ENCODE measurements around the gene CCDC88A.
"Not testable (repeated sequence)": the region's sequence is repeated elsewhere in the genome, so short reads cannot be mapped to it uniquely, and the experiment has no call there.

CCDC88A gene

GRCh38 chr2:55391155-55391554 lies 28.5 kb downstream of the CCDC88A start:
- WGBS, 2 experiments, result 82 to 88% methylated on average over 2 of the region's 2 CpGs
- no peaks in the 10 kb centered on the region for H3K9me3 ChIP-seq (ENCODE audit: control insufficient read depth, low read length)
- H3K27me3 ChIP-seq (ENCODE audit: control insufficient read depth, insufficient read depth, low read length, poor library complexity, severe bottlenecking), result no peaks in the 10 kb centered on the region
- H3K4me3 ChIP-seq (ENCODE audit: insufficient read depth, low read depth, low read length), result no peak overlapping the region
- H3K27ac ChIP-seq (ENCODE audit: insufficient read depth, low read depth, low read length, poor library complexity, severe bottlenecking), result no peak overlapping the region
- H3K36me3 ChIP-seq (ENCODE audit: control insufficient read depth, insufficient read depth, low read length), result no peaks in the 10 kb centered on the region
- no peaks in the 10 kb centered on the region for H3K4me1 ChIP-seq (ENCODE audit: control insufficient read depth, insufficient read depth, low read length)

- H3K4me3 ChIP-seq (ENCODE audit: insufficient read depth, low read depth, low read length); H3K9me3 ChIP-seq (ENCODE audit: control insufficient read depth, low read length); H3K36me3 ChIP-seq (ENCODE audit: control insufficient read depth, insufficient read depth, low read length); H3K27ac ChIP-seq (ENCODE audit: insufficient read depth, low read depth, low read length, poor library complexity, severe bottlenecking); H3K27me3 ChIP-seq (ENCODE audit: control insufficient read depth, insufficient read depth, low read length, poor library complexity, severe bottlenecking); H3K4me1 ChIP-seq (ENCODE audit: control insufficient read depth, insufficient read depth, low read length): not testable (repeated sequence)
- WGBS, 2 experiments, result 89 to 92% methylated on average over 10 of the region's 10 CpGs
Measured at GRCh38 chr2:55385516-55385915, 34.1 kb downstream of the CCDC88A start.

- no peak overlapping the region for H3K4me3 ChIP-seq (ENCODE audit: insufficient read depth, low read depth, low read length)
- no peak overlapping the region for H3K27ac ChIP-seq (ENCODE audit: insufficient read depth, low read depth, low read length, poor library complexity, severe bottlenecking)
- WGBS, 2 experiments, result 88 to 95% methylated on average over 4 of the region's 4 CpGs
- H3K9me3 ChIP-seq (ENCODE audit: control insufficient read depth, low read length), result no peaks in the 10 kb centered on the region
- no peaks in the 10 kb centered on the region for H3K36me3 ChIP-seq (ENCODE audit: control insufficient read depth, insufficient read depth, low read length)
- no peaks in the 10 kb centered on the region for H3K27me3 ChIP-seq (ENCODE audit: control insufficient read depth, insufficient read depth, low read length, poor library complexity, severe bottlenecking)
- H3K4me1 ChIP-seq (ENCODE audit: control insufficient read depth, insufficient read depth, low read length), result no peaks in the 10 kb centered on the region
Measured at GRCh38 chr2:55384786-55385185, 34.9 kb downstream of the CCDC88A start.

- Histone ChIP-seq H3K27me3 (ENCODE audit: control insufficient read depth, insufficient read depth, low read length, poor library complexity, severe bottlenecking) (no peaks in the 10 kb centered on the region), H3K36me3 (ENCODE audit: control insufficient read depth, insufficient read depth, low read length) (peaks cover 5% of the 10 kb centered on the region), H3K4me1 (ENCODE audit: control insufficient read depth, insufficient read depth, low read length) (no peaks in the 10 kb centered on the region), H3K4me3 (ENCODE audit: insufficient read depth, low read depth, low read length) (no peak overlapping the region), H3K27ac (ENCODE audit: insufficient read depth, low read depth, low read length, poor library complexity, severe bottlenecking) (no peak overlapping the region), H3K9me3 (ENCODE audit: control insufficient read depth, low read length) (no peaks in the 10 kb centered on the region)
Measured at GRCh38 chr2:55371376-55371775, 48.3 kb downstream of the CCDC88A start.

GRCh38 chr2:55370208-55370607 lies 49.4 kb downstream of the CCDC88A start:
- Histone ChIP-seq H3K4me1 (ENCODE audit: control insufficient read depth, insufficient read depth, low read length) (no peaks in the 10 kb centered on the region), H3K36me3 (ENCODE audit: control insufficient read depth, insufficient read depth, low read length) (peaks cover 5% of the 10 kb centered on the region), H3K4me3 (ENCODE audit: insufficient read depth, low read depth, low read length) (no peak overlapping the region), H3K27me3 (ENCODE audit: control insufficient read depth, insufficient read depth, low read length, poor library complexity, severe bottlenecking) (no peaks in the 10 kb centered on the region), H3K27ac (ENCODE audit: insufficient read depth, low read depth, low read length, poor library complexity, severe bottlenecking) (no peak overlapping the region), H3K9me3 (ENCODE audit: control insufficient read depth, low read length) (no peaks in the 10 kb centered on the region)
- WGBS, 2 experiments, result 90 to 94% methylated on average over 4 of the region's 4 CpGs

- H3K36me3 ChIP-seq (ENCODE audit: control insufficient read depth, insufficient read depth, low read length), result no peaks in the 10 kb centered on the region
- H3K27me3 ChIP-seq (ENCODE audit: control insufficient read depth, insufficient read depth, low read length, poor library complexity, severe bottlenecking), result no peaks in the 10 kb centered on the region
- H3K4me1 ChIP-seq (ENCODE audit: control insufficient read depth, insufficient read depth, low read length), result no peaks in the 10 kb centered on the region
- 89 to 90% methylated on average over 3 of the region's 3 CpGs for WGBS, 2 experiments
- no peak overlapping the region for H3K4me3 ChIP-seq (ENCODE audit: insufficient read depth, low read depth, low read length)
- H3K27ac ChIP-seq (ENCODE audit: insufficient read depth, low read depth, low read length, poor library complexity, severe bottlenecking), result no peak overlapping the region
- H3K9me3 ChIP-seq (ENCODE audit: control insufficient read depth, low read length), result no peaks in the 10 kb centered on the region
Measured at GRCh38 chr2:55365303-55365702, 54.4 kb downstream of the CCDC88A start.

- Histone ChIP-seq H3K27ac (ENCODE audit: insufficient read depth, low read depth, low read length, poor library complexity, severe bottlenecking) (no peak overlapping the region), H3K4me1 (ENCODE audit: control insufficient read depth, insufficient read depth, low read length) (no peaks in the 10 kb centered on the region), H3K9me3 (ENCODE audit: control insufficient read depth, low read length) (no peaks in the 10 kb centered on the region), H3K27me3 (ENCODE audit: control insufficient read depth, insufficient read depth, low read length, poor library complexity, severe bottlenecking) (no peaks in the 10 kb centered on the region), H3K36me3 (ENCODE audit: control insufficient read depth, insufficient read depth, low read length) (no peaks in the 10 kb centered on the region), H3K4me3 (ENCODE audit: insufficient read depth, low read depth, low read length) (no peak overlapping the region)
- 87 to 100% methylated on average over 2 of the region's 3 CpGs for WGBS, 2 experiments
Measured at GRCh38 chr2:55364189-55365055, 55.2 kb downstream of the CCDC88A start.

- no peaks in the 10 kb centered on the region for H3K9me3 ChIP-seq (ENCODE audit: control insufficient read depth, low read length)
Measured at GRCh38 chr2:55363636-55364035, 56.0 kb downstream of the CCDC88A start.

GRCh38 chr2:55361465-55362189 lies 58.0 kb downstream of the CCDC88A start:
- Histone ChIP-seq H3K4me1 (ENCODE audit: control insufficient read depth, insufficient read depth, low read length) (no peaks in the 10 kb centered on the region), H3K27me3 (ENCODE audit: control insufficient read depth, insufficient read depth, low read length, poor library complexity, severe bottlenecking) (no peaks in the 10 kb centered on the region), H3K4me3 (ENCODE audit: insufficient read depth, low read depth, low read length) (no peak overlapping the region), H3K27ac (ENCODE audit: insufficient read depth, low read depth, low read length, poor library complexity, severe bottlenecking) (no peak overlapping the region), H3K36me3 (ENCODE audit: control insufficient read depth, insufficient read depth, low read length) (no peaks in the 10 kb centered on the region), H3K9me3 (ENCODE audit: control insufficient read depth, low read length) (no peaks in the 10 kb centered on the region)
- 95 to 98% methylated on average over 5 of the region's 5 CpGs for WGBS, 2 experiments

More at GRCh38 chr2:55363636-55364035, 56.0 kb downstream of the CCDC88A start:
- H3K27me3 ChIP-seq (ENCODE audit: control insufficient read depth, insufficient read depth, low read length, poor library complexity, severe bottlenecking), result no peaks in the 10 kb centered on the region
- 100% methylated on average over 2 to 3 of the region's 3 CpGs for WGBS, 2 experiments
- no peaks in the 10 kb centered on the region for H3K36me3 ChIP-seq (ENCODE audit: control insufficient read depth, insufficient read depth, low read length)
- no peak overlapping the region for H3K4me3 ChIP-seq (ENCODE audit: insufficient read depth, low read depth, low read length)
- H3K4me1 ChIP-seq (ENCODE audit: control insufficient read depth, insufficient read depth, low read length), result no peaks in the 10 kb centered on the region
- H3K27ac ChIP-seq (ENCODE audit: insufficient read depth, low read depth, low read length, poor library complexity, severe bottlenecking), result no peak overlapping the region

- Histone ChIP-seq H3K36me3 (ENCODE audit: control insufficient read depth, insufficient read depth, low read length) (peaks cover 9% of the 10 kb centered on the region), H3K9me3 (ENCODE audit: control insufficient read depth, low read length) (no peaks in the 10 kb centered on the region), H3K4me1 (ENCODE audit: control insufficient read depth, insufficient read depth, low read length) (no peaks in the 10 kb centered on the region), H3K27me3 (ENCODE audit: control insufficient read depth, insufficient read depth, low read length, poor library complexity, severe bottlenecking) (no peaks in the 10 kb centered on the region), H3K27ac (ENCODE audit: insufficient read depth, low read depth, low read length, poor library complexity, severe bottlenecking) (no peak overlapping the region), H3K4me3 (ENCODE audit: insufficient read depth, low read depth, low read length) (no peak overlapping the region)
- WGBS, 2 experiments, result 82 to 86% methylated on average over 1 of the region's 1 CpG
Measured at GRCh38 chr2:55358451-55358850, 61.2 kb downstream of the CCDC88A start.
